Astrocyte of the cerebellum (primary cell): Measurements from ENCODE around the gene HDAC9.

Experiments
- DNase-seq: peaks from one replicate; pipeline ENCODE4 v3.0.0-alpha.2; 2011; ENCODE audit warnings: low read depth
- H3K4me3 ChIP-seq: 2 replicates; pipeline ENCODE4 v1.5.1; 2011; ENCODE audit warnings: mild to moderate bottlenecking, low read depth, low read length, moderate library complexity
- CTCF ChIP-seq: IDR thresholded peaks from 2 replicates; pipeline ENCODE4 v1.5.1; 2012; ENCODE audit warnings: low read length, low read depth, moderate library complexity, mild to moderate bottlenecking; ENCODE audit errors: missing control alignments
- in situ Hi-C: cut with HindIII; loops from 2 replicates; pipeline ENCODE4 v1.10.0; 2017; ENCODE audit warnings: low sequenced_read_pairs

The HDAC9 gene

GRCh38 chr7:18497082-18497481 lies 1.5 kb downstream of the HDAC9 start:
- DNase-seq: no peak
- TF ChIP-seq CTCF: no peak
- in situ Hi-C loops: loop anchor here (10.0 kb wide), 1 partner anchor 112 kb away; no protein-coding TSS in a partner anchor
- H3K4me3 ChIP-seq: no peak overlapping the region

- TF ChIP-seq CTCF: no peak
- in situ Hi-C loops: loop anchor here (10.0 kb wide), 1 partner anchor 113 kb away; no protein-coding TSS in a partner anchor
- no peak overlapping the region for H3K4me3 ChIP-seq
- no peak for DNase-seq
These were observed 2.3 kb downstream of the HDAC9 start for GRCh38 chr7:18497800-18498199.

- H3K4me3 ChIP-seq: no peak overlapping the region
- in situ Hi-C loops: loop anchor here (10.0 kb wide), 1 partner anchor 114 kb away; no protein-coding TSS in a partner anchor
- no peak for DNase-seq
- TF ChIP-seq CTCF: no peak
These were observed 2.8 kb downstream of the HDAC9 start for GRCh38 chr7:18498341-18498740.

GRCh38 chr7:18499407-18500177 lies 4.0 kb downstream of the HDAC9 start:
- TF ChIP-seq CTCF: no peak
- in situ Hi-C loops: loop anchor here (10.0 kb wide), 1 partner anchor 115 kb away; no protein-coding TSS in a partner anchor

GRCh38 chr7:18503126-18503866 lies 7.7 kb downstream of the HDAC9 start:
- H3K4me3 ChIP-seq: no peak overlapping the region
- in situ Hi-C loops: no loop called here
- no peak for TF ChIP-seq CTCF
- no peak for DNase-seq

More at GRCh38 chr7:18499407-18500177, 4.0 kb downstream of the HDAC9 start:
- DNase-seq: no peak
- H3K4me3 ChIP-seq: no peak overlapping the region

GRCh38 chr7:18504965-18505364 lies 9.4 kb downstream of the HDAC9 start:
- in situ Hi-C loops: no loop called here
- no peak overlapping the region for H3K4me3 ChIP-seq
- TF ChIP-seq CTCF: no peak
- DNase-seq: no peak
